ENCODE data around the gene SHROOM3. TPM values are rescaled to one million over a fixed set of nuclear protein-coding genes. Genes with fewer than 3 reads are reported as not detected.

Gene SHROOM3
- polyA plus RNA-seq, 1 donor from 2014 or later = 2.7 TPM

- no peak overlapping the region for H3K4me2 ChIP-seq (ENCODE audit: low read length)
- H3K27me3 ChIP-seq (ENCODE audit: insufficient read depth, low read depth, low read length) = no peaks in the 10 kb centered on the region
- H3K9me2 ChIP-seq (ENCODE audit: insufficient read depth, low read length) = no peaks in the 10 kb centered on the region
- no peak overlapping the region for H3K4me3 ChIP-seq (ENCODE audit: low read length)
- no peaks in the 10 kb centered on the region for H4K20me1 ChIP-seq (ENCODE audit: insufficient read depth)
- H3K27ac ChIP-seq (ENCODE audit: low read length) = no peak overlapping the region
- no peak overlapping the region for H3K9ac ChIP-seq (ENCODE audit: low read length)
- no peaks in the 10 kb centered on the region for H3K9me3 ChIP-seq (ENCODE audit: low read length)
- no peak overlapping the region for H2AFZ ChIP-seq (ENCODE audit: low read depth, low read length)
- no peaks in the 10 kb centered on the region for H3F3A ChIP-seq (ENCODE audit: insufficient read depth, low read length, poor library complexity, severe bottlenecking)
- TF ChIP-seq SMC3 (conservative IDR thresholded peaks at IDR 0.05; ENCODE audit: poor library complexity) = no peak
- H3K79me2 ChIP-seq (replicated peaks; ENCODE audit: insufficient read depth, low read length) = peaks cover 4% of the 10 kb centered on the region
- H3K36me3 ChIP-seq (ENCODE audit: insufficient read depth, low read length) = no peaks in the 10 kb centered on the region
Measured at GRCh38 chr4:76622126-76622525, 187.1 kb downstream of the SHROOM3 start.

GRCh38 chr4:76622717-76623116, 187.7 kb downstream of the SHROOM3 start:
- H3K27me3 ChIP-seq (ENCODE audit: insufficient read depth, low read depth, low read length) = no peaks in the 10 kb centered on the region
- H3K36me3 ChIP-seq (ENCODE audit: insufficient read depth, low read length) = no peaks in the 10 kb centered on the region
- no peaks in the 10 kb centered on the region for H3K9me2 ChIP-seq (ENCODE audit: insufficient read depth, low read length)
- no peaks in the 10 kb centered on the region for H4K20me1 ChIP-seq (ENCODE audit: insufficient read depth)
- H3K4me3 ChIP-seq (ENCODE audit: low read length) = no peak overlapping the region
- no peak overlapping the region for H2AFZ ChIP-seq (ENCODE audit: low read depth, low read length)
- no peaks in the 10 kb centered on the region for H3K9me3 ChIP-seq (ENCODE audit: low read length)
- no peak overlapping the region for H3K27ac ChIP-seq (ENCODE audit: low read length)
- H3K79me2 ChIP-seq (replicated peaks; ENCODE audit: insufficient read depth, low read length) = peaks cover 4% of the 10 kb centered on the region
- no peak overlapping the region for H3K9ac ChIP-seq (ENCODE audit: low read length)
- no peak overlapping the region for H3K4me2 ChIP-seq (ENCODE audit: low read length)
- H3F3A ChIP-seq (ENCODE audit: insufficient read depth, low read length, poor library complexity, severe bottlenecking) = no peaks in the 10 kb centered on the region
- TF ChIP-seq POLR2AphosphoS5 (IDR thresholded peaks at IDR 0.05) (no peak), EP300 (conservative IDR thresholded peaks at IDR 0.05; ENCODE audit: poor library complexity, severe bottlenecking) (no peak), TAF1 (IDR thresholded peaks at IDR 0.05; ENCODE audit: low read depth) (no peak), REST (IDR thresholded peaks at IDR 0.05; ENCODE audit: borderline replicate concordance) (no peak), EZH2 (IDR thresholded peaks at IDR 0.05; ENCODE audit: borderline replicate concordance, insufficient read depth, low read length, poor library complexity, severe bottlenecking) (no peak), MXI1 (conservative IDR thresholded peaks at IDR 0.05; ENCODE audit: poor library complexity, severe bottlenecking) (no peak), RAD21 (conservative IDR thresholded peaks at IDR 0.05) (no peak), CTCF (IDR thresholded peaks at IDR 0.05; ENCODE audit: poor library complexity, severe bottlenecking) (no peak), SMC3 (conservative IDR thresholded peaks at IDR 0.05; ENCODE audit: poor library complexity) (no peak)

Data from neural cell (in vitro differentiated cells).